PFSK-1 (cell line): Measurements from ENCODE around the gene OR1J2.

Experiments used
- POLR2AphosphoS5 ChIP-seq: IDR thresholded peaks from 2 replicates; pipeline ENCODE4 v1.6.1; 2012; ENCODE audit warnings: low read depth, mild to moderate bottlenecking, control low read depth, low read length, moderate library complexity
- SIN3A ChIP-seq: IDR thresholded peaks from 2 replicates; pipeline ENCODE4 v1.6.1; 2012; ENCODE audit warnings: mild to moderate bottlenecking, low read length, moderate library complexity, borderline replicate concordance; ENCODE audit not compliant: insufficient read depth
- TAF1 ChIP-seq: IDR thresholded peaks from 2 replicates; pipeline ENCODE4 v1.6.1; 2012; ENCODE audit warnings: low read length, control low read depth, borderline replicate concordance; ENCODE audit not compliant: insufficient read depth

GRCh38 chr9:122474561-122474960 lies 36.0 kb upstream of the OR1J2 start:
- TF ChIP-seq TAF1: no peak
- TF ChIP-seq POLR2AphosphoS5: no peak
- no peak for TF ChIP-seq SIN3A
